A549 (cell line): ENCODE measurements around the gene ADARB2. TPM values are rescaled to one million over a fixed set of nuclear protein-coding genes. Genes with fewer than 3 reads are reported as not detected.

Experiments used
- ATAC-seq, 2 experiments: fragments of 200-7000 bp in 1 of 2; fragments of >200 bp in 1 of 2; cut with Nextera tagmentation in 1 of 2; cut with Tn5 transposase in 1 of 2; 3 replicates each; pipeline versions ENCODE4 v1.8.0 to v1.9.1; 2018 to 2020; ENCODE audit warnings: mild to moderate bottlenecking in 1 of 2, moderate library complexity in 1 of 2
- CTCF ChIA-PET: fragments of 300-600 bp; sonication (Branson Sonifier 250); formaldehyde crosslinking; extraction: SDS; loops from one replicate; lab custom pipeline; 2021; ENCODE audit warnings: antibody characterized with exemption, inconsistent platforms; lab: Yijun Ruan, JAX
- POLR2A ChIA-PET: fragments of 350-600 bp; formaldehyde crosslinking; extraction: SDS; loops from one replicate; lab custom pipeline; 2021; ENCODE audit warnings: antibody characterized with exemption, inconsistent platforms; lab: Yijun Ruan, JAX
- DNase-seq, 2 experiments: peaks; one replicate each; pipeline versions ENCODE4 v3.0.0 to v3.0.0-alpha.2; 2011 to 2016; ENCODE audit warnings: low read depth in 1 of 2, low spot score in 1 of 2
- FAIRE-seq: peaks from 2 replicates; lab custom pipeline; 2011; peaks lifted over from hg19 to GRCh38; lab: Jason Lieb, UNC
- H3K27ac ChIP-seq, 2 experiments: fragments of >200 bp; sonication (Bioruptor Twin); formaldehyde crosslinking; 3 replicates each; pipeline ENCODE4 v1.5.1; 2016 to 2017
- H3K4me1 ChIP-seq: fragments of >200 bp; sonication (Bioruptor Twin); formaldehyde crosslinking; 3 replicates; pipeline ENCODE4 v1.6.1; 2016
- H3K4me2 ChIP-seq: fragments of >200 bp; sonication (Bioruptor Twin); formaldehyde crosslinking; 3 replicates; pipeline ENCODE4 v1.6.1; 2016
- H3K4me3 ChIP-seq: fragments of >200 bp; sonication (Bioruptor Twin); formaldehyde crosslinking; 3 replicates; pipeline ENCODE4 v1.5.1; 2016
- H3K9me3 ChIP-seq: fragments of >200 bp; sonication (Bioruptor Twin); formaldehyde crosslinking; 3 replicates; pipeline ENCODE4 v1.6.1; 2016
- BHLHE40 ChIP-seq: IDR thresholded peaks from 2 replicates; pipeline ENCODE4 v1.6.1; 2012; ENCODE audit warnings: low read depth, low read length, inconsistent platforms
- CBX2 ChIP-seq: fragments of 200-600 bp; sonication (generic); IDR thresholded peaks from 2 replicates; pipeline ENCODE4 v1.6.1; 2016; ENCODE audit warnings: low read depth, mild to moderate bottlenecking, borderline replicate concordance
- CBX8 ChIP-seq: fragments of 200-600 bp; sonication (generic); IDR thresholded peaks from 2 replicates; pipeline ENCODE4 v1.6.1; 2016
- CTCF ChIP-seq: fragments of >200 bp; sonication (Bioruptor Twin); formaldehyde crosslinking; IDR thresholded peaks from 3 replicates; pipeline ENCODE4 v1.5.1; 2016
- E2F6 ChIP-seq: IDR thresholded peaks from 2 replicates; pipeline ENCODE4 v1.6.1; 2012; ENCODE audit warnings: low read depth, borderline replicate concordance
- FOSB ChIP-seq: fragments of 250-450 bp; sonication (Bioruptor Pico); IDR thresholded peaks from 2 replicates; pipeline ENCODE4 v1.5.0; 2020; ENCODE audit warnings: mild to moderate bottlenecking, moderate library complexity
- FOSL2 ChIP-seq, 2 experiments: fragments of 450-650 bp in 1 of 2; fragments of >200 bp in 1 of 2; sonication (Bioruptor Twin) in 1 of 2; formaldehyde crosslinking; IDR thresholded peaks; 2 replicates each; pipeline versions ENCODE4 v1.5.0 to v1.6.1; 2016 to 2020; ENCODE audit warnings: mild to moderate bottlenecking in 1 of 2, moderate library complexity in 1 of 2
- FOXS1 ChIP-seq: fragments of 250-450 bp; sonication (Bioruptor Pico); IDR thresholded peaks from 2 replicates; pipeline ENCODE4 v1.5.0; 2020; ENCODE audit warnings: mild to moderate bottlenecking, moderate library complexity
- HDAC2 ChIP-seq: fragments of 200-600 bp; sonication (generic); IDR thresholded peaks from 2 replicates; pipeline ENCODE4 v1.6.1; 2016
- HOXB13 ChIP-seq: fragments of 250-450 bp; sonication (Bioruptor Pico); IDR thresholded peaks from 2 replicates; pipeline ENCODE4 v1.5.0; 2020; ENCODE audit warnings: low read depth, mild to moderate bottlenecking, moderate library complexity
- KDM1A ChIP-seq: fragments of 200-600 bp; sonication (generic); IDR thresholded peaks from 2 replicates; pipeline ENCODE4 v1.6.1; 2016; ENCODE audit warnings: low read depth, mild to moderate bottlenecking
- KDM5A ChIP-seq: fragments of 200-600 bp; sonication (generic); IDR thresholded peaks from 2 replicates; pipeline ENCODE4 v1.6.1; 2016; ENCODE audit warnings: antibody characterized with exemption, mild to moderate bottlenecking
- MAX ChIP-seq: IDR thresholded peaks from 2 replicates; pipeline ENCODE4 v1.6.1; 2012
- MAZ ChIP-seq: fragments of 150-350 bp; IDR thresholded peaks from 2 replicates; pipeline ENCODE4 v1.6.1; 2014; ENCODE audit warnings: antibody characterized with exemption, low read depth, low read length, borderline replicate concordance
- NFE2L2 ChIP-seq: fragments of 150-350 bp; conservative IDR thresholded peaks from 2 replicates; pipeline ENCODE4 v1.6.1; 2014; ENCODE audit warnings: low read length
- NPAS2 ChIP-seq: fragments of 250-450 bp; sonication (Bioruptor Pico); IDR thresholded peaks from 2 replicates; pipeline ENCODE4 v1.8.0; 2022; ENCODE audit warnings: mild to moderate bottlenecking, moderate library complexity, borderline replicate concordance
- NR3C1 ChIP-seq: fragments of >200 bp; sonication (Bioruptor Twin); formaldehyde crosslinking; IDR thresholded peaks from 3 replicates; pipeline ENCODE4 v1.6.1; 2017
- POLR2AphosphoS2 ChIP-seq: conservative IDR thresholded peaks from 2 replicates; pipeline ENCODE4 v1.6.1; 2012; ENCODE audit warnings: low read length, improper control_type of control experiment, inconsistent platforms
- RNF2 ChIP-seq: fragments of 200-600 bp; sonication (generic); IDR thresholded peaks from 2 replicates; pipeline ENCODE4 v1.6.1; 2016; ENCODE audit warnings: low read depth, mild to moderate bottlenecking, antibody characterized with exemption, moderate library complexity, borderline replicate concordance
- SMC3 ChIP-seq: fragments of >200 bp; sonication (Bioruptor Twin); formaldehyde crosslinking; IDR thresholded peaks from 3 replicates; pipeline ENCODE4 v1.6.1; 2018; ENCODE audit warnings: inconsistent platforms
- USF2 ChIP-seq: fragments of 450-650 bp; IDR thresholded peaks from 2 replicates; pipeline ENCODE4 v1.6.1; 2014; ENCODE audit warnings: antibody characterized with exemption
- ZFP36 ChIP-seq: fragments of 450-650 bp; IDR thresholded peaks from 2 replicates; pipeline ENCODE4 v1.6.1; 2014; ENCODE audit warnings: borderline replicate concordance; ENCODE audit not compliant: partially characterized antibody
- WGBS: methylation state at CpG from one replicate; pipeline ENCODE4 v1.1.6; 2017; ENCODE audit errors: missing lambda C conversion rate; 5-methylcytosine and 5-hydroxymethylcytosine counted together
- polyA plus RNA-seq, 4 experiments: library from polyadenylated mRNA; depleted of rRNA in 3 of 4; stranded (reverse); fragments of >200 nt; fragmentation: RNase III in 1 of 4; extraction: RNeasy Plus Mini Kit Qiagen cat#74134 plus additional on column Dnase treatment in 1 of 4; gene quantifications; 2 replicates in 3 of 4; 3 replicates in 1 of 4; pipeline ENCODE4 v1.2.3, GENCODE V29; 2011 to 2017

Gene ADARB2
- polyA plus RNA-seq, 2 of the 4 experiments (the other 2 are of a cell fraction), result not detected

GRCh38 chr10:1652151-1652550, 85.2 kb downstream of the ADARB2 start:
- WGBS, result 35% methylated on average over 6 of the region's 9 CpGs
- no peak for FAIRE-seq

GRCh38 chr10:1651270-1651966, 85.9 kb downstream of the ADARB2 start:
- ChIA-PET POLR2A (no interaction called here), CTCF (interaction anchor here (0.9 kb wide), 1 partner anchor 87 kb away, joined by 3 read pairs; no protein-coding TSS in a partner anchor)
- H3K4me1 ChIP-seq, result no peaks in the 10 kb centered on the region
- no peak for TF ChIP-seq USF2
- TF ChIP-seq E2F6, result no peak
- TF ChIP-seq NFE2L2, result no peak
- no peak for TF ChIP-seq KDM5A
- TF ChIP-seq SMC3, result no peak
- no peak for TF ChIP-seq RNF2
- 26% methylated on average over 18 of the region's 20 CpGs for WGBS
- ATAC-seq, result no peak
- no peak overlapping the region for H3K27ac ChIP-seq
- H3K9me3 ChIP-seq, result no peaks in the 10 kb centered on the region
- no peak for DNase-seq
- H3K4me2 ChIP-seq, result no peak overlapping the region
- FAIRE-seq, result no peak
- no peak overlapping the region for H3K4me3 ChIP-seq

More at GRCh38 chr10:1652151-1652550, 85.2 kb downstream of the ADARB2 start:
- H3K27ac ChIP-seq, result no peak overlapping the region
- ChIA-PET POLR2A (no interaction called here), CTCF (no interaction called here)
- H3K9me3 ChIP-seq, result no peaks in the 10 kb centered on the region
- ATAC-seq (no peak), DNase-seq (no peak)
- H3K4me1 ChIP-seq, result no peaks in the 10 kb centered on the region
- TF ChIP-seq FOSB (CRISPR knock-in tag) (no peak), NPAS2 (CRISPR knock-in tag) (no peak), MAX (no peak), POLR2AphosphoS2 (no peak), KDM1A (no peak), CBX2 (no peak), MAZ (no peak), HDAC2 (no peak), CBX8 (no peak), NFE2L2 (no peak), BHLHE40 (no peak), FOXS1 (no peak), FOSL2 (IDR thresholded peaks at IDR 0.05) (no peak), FOSL2 (CRISPR knock-in tag; IDR thresholded peaks at IDR 0.05) (no peak), NR3C1 (no peak), ZFP36 (no peak), CTCF (no peak), HOXB13 (CRISPR knock-in tag) (no peak)
- H3K4me2 ChIP-seq, result no peak overlapping the region
- no peak overlapping the region for H3K4me3 ChIP-seq
